Nephron (organoid): Measurements from ENCODE around the gene UTP11.

Experiments used
- H3K27ac Mint-ChIP-seq, 3 experiments: 2 replicates each; pipeline ENCODE4 v1.8.0; 2020; ENCODE audit warnings: mixed read lengths in 3 of 3, mild to moderate bottlenecking in 2 of 3, moderate library complexity in 1 of 3
- H3K27me3 Mint-ChIP-seq: 2 replicates; pipeline ENCODE4 v1.8.0; 2021; ENCODE audit warnings: low read depth, mild to moderate bottlenecking, moderate library complexity, mixed read lengths
- H3K36me3 Mint-ChIP-seq: 2 replicates; pipeline ENCODE4 v1.8.0; 2020; ENCODE audit warnings: low read depth, mixed read lengths
- H3K4me1 Mint-ChIP-seq: 2 replicates; pipeline ENCODE4 v1.8.0; 2020; ENCODE audit warnings: mixed read lengths
- H3K4me3 Mint-ChIP-seq, 3 experiments: 2 replicates each; pipeline ENCODE4 v1.8.0; 2020; ENCODE audit warnings: mild to moderate bottlenecking in 3 of 3, mixed read lengths in 3 of 3, moderate library complexity in 2 of 3
- H3K9me3 Mint-ChIP-seq: 2 replicates; pipeline ENCODE4 v1.8.0; 2020; ENCODE audit warnings: mixed read lengths
- CTCF ChIP-seq, 3 experiments: fragments of 200-600 bp; sonication (generic); IDR thresholded peaks; one replicate each; pipeline ENCODE4 v1.5.0; 2021; ENCODE audit warnings: antibody characterized with exemption in 3 of 3; ENCODE audit not compliant: unreplicated experiment in 3 of 3

The UTP11 gene

GRCh38 chr1:38073534-38074301, 61.2 kb downstream of the UTP11 start:
- H3K27me3 Mint-ChIP-seq, result peaks cover 40% of the 10 kb centered on the region
- peaks cover 15% of the 10 kb centered on the region for H3K4me1 Mint-ChIP-seq
- no peak overlapping the region for H3K4me3 Mint-ChIP-seq
- no peaks in the 10 kb centered on the region for H3K9me3 Mint-ChIP-seq
- no peaks in the 10 kb centered on the region for H3K36me3 Mint-ChIP-seq
- H3K27ac Mint-ChIP-seq, result peak overlapping the region in 1 of 3 experiments; percentile 54
- TF ChIP-seq CTCF (IDR thresholded peaks at IDR 0.05; ENCODE audit: unreplicated experiment in 3 of 3), result no peak

- H3K4me3 Mint-ChIP-seq, result no peak overlapping the region
Measured at GRCh38 chr1:38074302-38074677, 61.8 kb downstream of the UTP11 start.

More at GRCh38 chr1:38074302-38074677, 61.8 kb downstream of the UTP11 start:
- Mint-ChIP-seq H3K27me3 (peaks cover 37% of the 10 kb centered on the region), H3K9me3 (no peaks in the 10 kb centered on the region), H3K36me3 (no peaks in the 10 kb centered on the region), H3K4me1 (peaks cover 15% of the 10 kb centered on the region), H3K27ac (no peak overlapping the region)
- TF ChIP-seq CTCF (IDR thresholded peaks at IDR 0.05; ENCODE audit: unreplicated experiment in 3 of 3), result no peak
